Mesendoderm (in vitro differentiated cells): ENCODE results near the gene NOD1.

Experiments used
- DNase-seq: peaks from one replicate; pipeline ENCODE4 v3.0.0; 2013
- H2AK5ac ChIP-seq: 2 replicates; pipeline ENCODE4 v1.6.1; 2013; ENCODE audit warnings: low read length, inconsistent platforms
- H2BK120ac ChIP-seq: 2 replicates; pipeline ENCODE4 v1.6.1; 2013; ENCODE audit warnings: low read depth, mild to moderate bottlenecking, low read length, moderate library complexity, mixed read lengths
- H2BK15ac ChIP-seq: replicated peaks from 2 replicates; pipeline ENCODE4 v1.6.1; 2013; ENCODE audit warnings: low read depth, mild to moderate bottlenecking, moderate library complexity
- H2BK5ac ChIP-seq: 2 replicates; pipeline ENCODE4 v1.6.1; 2013; ENCODE audit warnings: low read length, inconsistent platforms
- H3K18ac ChIP-seq: 2 replicates; pipeline ENCODE4 v1.6.1; 2013; ENCODE audit warnings: mild to moderate bottlenecking, low read length, mixed read lengths
- H3K23ac ChIP-seq: one replicate; pipeline ENCODE4 v1.6.1; 2013; ENCODE audit warnings: low read length
- H3K27ac ChIP-seq: 2 replicates; pipeline ENCODE4 v1.5.1; 2013; ENCODE audit warnings: low read depth, mild to moderate bottlenecking, inconsistent platforms, low read length, moderate library complexity
- H3K27me3 ChIP-seq: 2 replicates; pipeline ENCODE4 v1.6.1; 2013; ENCODE audit warnings: low read length, control low read depth, mild to moderate bottlenecking, inconsistent platforms; ENCODE audit not compliant: insufficient read depth, poor library complexity
- H3K36me3 ChIP-seq: 2 replicates; pipeline ENCODE4 v1.6.1; 2013; ENCODE audit warnings: low read length, inconsistent platforms; ENCODE audit not compliant: control insufficient read depth, insufficient read depth
- H3K4ac ChIP-seq: one replicate; pipeline ENCODE4 v1.6.1; 2013; ENCODE audit warnings: low read depth, mild to moderate bottlenecking, low read length, moderate library complexity
- H3K4me1 ChIP-seq: 2 replicates; pipeline ENCODE4 v1.6.1; 2013; ENCODE audit warnings: low read depth, low read length, inconsistent platforms; ENCODE audit not compliant: control insufficient read depth
- H3K4me2 ChIP-seq: 2 replicates; pipeline ENCODE4 v1.6.1; 2013; ENCODE audit warnings: low read length
- H3K4me3 ChIP-seq: 2 replicates; pipeline ENCODE4 v1.5.1; 2013; ENCODE audit warnings: mild to moderate bottlenecking, low read length
- H3K56ac ChIP-seq: one replicate; pipeline ENCODE4 v1.6.1; 2013; ENCODE audit warnings: low read length
- H3K79me1 ChIP-seq: 2 replicates; pipeline ENCODE4 v1.6.1; 2013; ENCODE audit warnings: low read length, inconsistent platforms
- H3K79me2 ChIP-seq: 2 replicates; pipeline ENCODE4 v1.6.1; 2013; ENCODE audit warnings: mild to moderate bottlenecking, low read length; ENCODE audit not compliant: control insufficient read depth, insufficient read depth
- H3K9ac ChIP-seq: 2 replicates; pipeline ENCODE4 v1.6.1; 2013; ENCODE audit warnings: low read length, inconsistent platforms
- H4K5ac ChIP-seq: one replicate; pipeline ENCODE4 v1.6.1; 2013; ENCODE audit warnings: low read length
- H4K8ac ChIP-seq: one replicate; pipeline ENCODE4 v1.6.1; 2013; ENCODE audit warnings: low read depth, mild to moderate bottlenecking, control low read depth, low read length, moderate library complexity
- WGBS: extraction: QIAGEN DNeasy Blood & Tissue Kit; methylation state at CpG from one replicate; pipeline ENCODE4 v1.1.7; 2013; ENCODE audit warnings: low lambda C conversion rate, missing lambda C conversion rate; ENCODE audit not compliant: insufficient coverage; ENCODE audit errors: extremely low coverage; 5-methylcytosine and 5-hydroxymethylcytosine counted together

NOD1 gene

GRCh38 chr7:30447466-30447865 is 31.1 kb downstream of the NOD1 start:
- Histone ChIP-seq H3K4ac (no peak overlapping the region), H3K79me1 (no peaks in the 10 kb centered on the region), H2BK5ac (no peak overlapping the region), H3K4me2 (no peak overlapping the region), H3K27ac (no peak overlapping the region), H3K27me3 (no peaks in the 10 kb centered on the region), H2BK120ac (no peak overlapping the region), H2BK15ac (no peak overlapping the region), H3K18ac (no peak overlapping the region), H3K23ac (no peak overlapping the region), H3K36me3 (no peaks in the 10 kb centered on the region), H3K79me2 (no peaks in the 10 kb centered on the region), H4K5ac (no peak overlapping the region), H3K9ac (no peak overlapping the region), H3K4me3 (no peak overlapping the region), H4K8ac (no peak overlapping the region), H3K4me1 (no peaks in the 10 kb centered on the region), H3K56ac (no peak overlapping the region), H2AK5ac (no peak overlapping the region)
- no CpG with 5 or more reads among the region's 8 CpGs for WGBS
- DNase-seq, result no peak

GRCh38 chr7:30446266-30446665 is 32.3 kb downstream of the NOD1 start:
- no peak overlapping the region for H2AK5ac ChIP-seq
- H3K18ac ChIP-seq, result no peak overlapping the region
- H3K79me2 ChIP-seq, result no peaks in the 10 kb centered on the region
- H3K4me2 ChIP-seq, result no peak overlapping the region
- no peak overlapping the region for H3K4me3 ChIP-seq
- no peak overlapping the region for H3K23ac ChIP-seq
- H3K9ac ChIP-seq, result no peak overlapping the region
- no peak overlapping the region for H3K56ac ChIP-seq
- H4K5ac ChIP-seq, result no peak overlapping the region
- H2BK120ac ChIP-seq, result no peak overlapping the region
- no peak overlapping the region for H2BK5ac ChIP-seq
- no peak overlapping the region for H2BK15ac ChIP-seq
- no peaks in the 10 kb centered on the region for H3K36me3 ChIP-seq
- H3K79me1 ChIP-seq, result no peaks in the 10 kb centered on the region
- no peak overlapping the region for H4K8ac ChIP-seq
- no peak overlapping the region for H3K4ac ChIP-seq
- WGBS, result no CpG with 5 or more reads among the region's 4 CpGs
- no peaks in the 10 kb centered on the region for H3K4me1 ChIP-seq
- no peaks in the 10 kb centered on the region for H3K27me3 ChIP-seq
- DNase-seq, result no peak
- no peak overlapping the region for H3K27ac ChIP-seq

GRCh38 chr7:30445770-30446169 is 32.8 kb downstream of the NOD1 start:
- H2BK15ac ChIP-seq, result no peak overlapping the region
- no peaks in the 10 kb centered on the region for H3K79me2 ChIP-seq
- H3K9ac ChIP-seq, result no peak overlapping the region
- no peak overlapping the region for H3K23ac ChIP-seq
- no peaks in the 10 kb centered on the region for H3K4me1 ChIP-seq
- H2BK120ac ChIP-seq, result no peak overlapping the region
- no peaks in the 10 kb centered on the region for H3K27me3 ChIP-seq
- no CpG with 5 or more reads among the region's 7 CpGs for WGBS
- no peak overlapping the region for H3K4me2 ChIP-seq
- H3K27ac ChIP-seq, result no peak overlapping the region
- no peak overlapping the region for H4K8ac ChIP-seq
- H3K36me3 ChIP-seq, result no peaks in the 10 kb centered on the region
- H3K18ac ChIP-seq, result no peak overlapping the region
- no peaks in the 10 kb centered on the region for H3K79me1 ChIP-seq
- no peak overlapping the region for H2BK5ac ChIP-seq
- no peak overlapping the region for H3K4ac ChIP-seq
- no peak overlapping the region for H3K4me3 ChIP-seq
- no peak overlapping the region for H2AK5ac ChIP-seq
- H3K56ac ChIP-seq, result no peak overlapping the region
- peak; percentile 54 for DNase-seq
- H4K5ac ChIP-seq, result no peak overlapping the region

- Histone ChIP-seq H2BK5ac (no peak overlapping the region), H2BK120ac (no peak overlapping the region), H3K27ac (no peak overlapping the region), H3K36me3 (no peaks in the 10 kb centered on the region), H3K18ac (no peak overlapping the region), H3K4me1 (no peaks in the 10 kb centered on the region), H2BK15ac (no peak overlapping the region), H4K8ac (no peak overlapping the region), H3K9ac (no peak overlapping the region), H3K4me3 (no peak overlapping the region), H3K27me3 (no peaks in the 10 kb centered on the region), H4K5ac (no peak overlapping the region), H3K79me1 (no peaks in the 10 kb centered on the region), H2AK5ac (no peak overlapping the region), H3K79me2 (no peaks in the 10 kb centered on the region), H3K4me2 (no peak overlapping the region), H3K4ac (no peak overlapping the region), H3K56ac (no peak overlapping the region), H3K23ac (no peak overlapping the region)
- no peak for DNase-seq
- no CpG with 5 or more reads among the region's 21 CpGs for WGBS
Observed at GRCh38 chr7:30437823-30438574, 40.6 kb downstream of the NOD1 start.

- no peak for DNase-seq
- Histone ChIP-seq H3K56ac (no peak overlapping the region), H2AK5ac (no peak overlapping the region), H3K27me3 (no peaks in the 10 kb centered on the region), H3K18ac (no peak overlapping the region), H3K9ac (no peak overlapping the region), H3K36me3 (no peaks in the 10 kb centered on the region), H3K23ac (no peak overlapping the region), H4K8ac (no peak overlapping the region), H2BK120ac (no peak overlapping the region), H2BK15ac (no peak overlapping the region), H3K79me1 (no peaks in the 10 kb centered on the region), H3K4ac (no peak overlapping the region), H3K4me3 (no peak overlapping the region), H3K4me2 (no peak overlapping the region), H4K5ac (no peak overlapping the region), H3K79me2 (no peaks in the 10 kb centered on the region), H2BK5ac (no peak overlapping the region), H3K27ac (no peak overlapping the region), H3K4me1 (no peaks in the 10 kb centered on the region)
- WGBS, result no CpG with 5 or more reads among the region's 1 CpG
Observed at GRCh38 chr7:30436518-30436917, 42.1 kb downstream of the NOD1 start.

GRCh38 chr7:30436046-30436445 is 42.5 kb downstream of the NOD1 start:
- Histone ChIP-seq H3K9ac (no peak overlapping the region), H3K79me1 (no peaks in the 10 kb centered on the region), H3K27ac (no peak overlapping the region), H3K4me2 (no peak overlapping the region), H3K27me3 (no peaks in the 10 kb centered on the region), H3K79me2 (no peaks in the 10 kb centered on the region), H3K4me1 (no peaks in the 10 kb centered on the region), H3K23ac (no peak overlapping the region), H3K18ac (no peak overlapping the region), H4K5ac (no peak overlapping the region), H3K56ac (no peak overlapping the region), H2BK15ac (no peak overlapping the region), H3K4ac (no peak overlapping the region), H2BK120ac (no peak overlapping the region), H3K36me3 (no peaks in the 10 kb centered on the region), H2BK5ac (no peak overlapping the region), H3K4me3 (no peak overlapping the region), H4K8ac (no peak overlapping the region), H2AK5ac (no peak overlapping the region)
- no peak for DNase-seq
- no CpG with 5 or more reads among the region's 7 CpGs for WGBS
